AG08395 (cell line): ENCODE results near the gene TUBA3E.
"Not testable (repeated sequence)": the region's sequence is repeated elsewhere in the genome, so short reads cannot be mapped to it uniquely, and the experiment has no call there.

Source experiments
- DNase-seq: peaks from one replicate; pipeline ENCODE4 v3.0.0; 2012; ENCODE audit warnings: mixed read lengths, low spot score

TUBA3E gene

DNA sequence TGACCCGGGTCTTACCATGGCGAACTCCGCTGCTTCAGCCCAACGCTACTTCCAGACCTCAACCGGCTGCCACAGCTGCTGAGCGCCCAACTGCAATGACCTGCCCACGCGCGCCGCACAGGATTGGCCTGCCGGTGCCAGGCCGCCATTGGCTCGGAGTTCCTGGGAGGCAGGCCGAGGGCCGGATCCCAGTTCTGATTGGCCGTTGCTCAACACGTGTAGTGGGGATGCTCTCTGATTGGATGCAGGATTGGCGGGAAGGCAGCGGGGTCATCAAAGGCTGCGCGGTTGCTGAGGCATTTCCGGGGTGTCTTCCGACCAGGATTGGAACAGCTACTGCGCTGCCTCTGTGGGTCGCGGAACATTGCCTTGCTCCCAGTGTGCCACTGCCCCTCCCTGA lies at the start of gene TUBA3E:
Gene TUBA3E (minus strand): TSS at position 97 of the 400 bp plus-strand sequence. CDS start 79 bp downstream, at position 18.
- DNase-seq: no peak

DNA sequence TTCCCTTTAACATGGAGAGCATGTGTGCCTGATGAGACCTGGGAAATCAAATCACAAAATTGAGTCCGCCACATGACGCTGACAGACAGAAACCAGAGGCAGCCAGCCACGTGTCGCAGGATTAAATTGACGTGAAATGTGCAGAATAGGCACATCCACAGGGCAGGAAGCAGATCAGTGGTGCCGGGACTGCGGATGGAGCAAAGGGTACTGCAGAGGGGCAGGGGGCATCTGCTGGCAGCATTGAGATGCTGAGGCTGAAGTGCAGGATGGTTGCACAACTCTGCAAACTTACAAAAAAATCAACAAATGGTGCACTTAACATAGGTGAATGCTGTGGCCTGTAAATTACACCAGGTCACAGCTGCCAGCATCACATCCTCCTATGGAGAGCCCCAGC lies 48.2 kb upstream of the TUBA3E start:
- DNase-seq: no peak

DNA sequence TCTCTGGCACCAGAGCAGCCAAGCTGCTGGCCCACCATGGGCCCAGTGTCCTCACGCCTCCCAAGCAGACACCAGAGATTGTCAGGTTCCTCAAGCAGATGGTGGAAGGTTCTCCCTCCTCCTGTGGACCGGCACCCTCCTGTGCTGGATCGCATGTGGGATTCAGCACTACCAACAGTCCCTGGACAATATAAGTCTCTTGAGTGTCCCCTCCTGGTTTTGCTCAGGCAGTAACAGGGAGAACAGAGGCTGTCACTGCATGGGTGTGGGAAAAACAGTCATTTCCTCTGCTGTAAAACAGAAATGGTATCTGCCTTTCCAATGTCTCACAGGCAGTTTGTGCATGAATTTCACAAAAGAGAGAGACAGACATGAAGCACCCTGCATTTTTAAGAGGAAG lies 47.7 kb upstream of the TUBA3E start:
- DNase-seq: no peak

DNA sequence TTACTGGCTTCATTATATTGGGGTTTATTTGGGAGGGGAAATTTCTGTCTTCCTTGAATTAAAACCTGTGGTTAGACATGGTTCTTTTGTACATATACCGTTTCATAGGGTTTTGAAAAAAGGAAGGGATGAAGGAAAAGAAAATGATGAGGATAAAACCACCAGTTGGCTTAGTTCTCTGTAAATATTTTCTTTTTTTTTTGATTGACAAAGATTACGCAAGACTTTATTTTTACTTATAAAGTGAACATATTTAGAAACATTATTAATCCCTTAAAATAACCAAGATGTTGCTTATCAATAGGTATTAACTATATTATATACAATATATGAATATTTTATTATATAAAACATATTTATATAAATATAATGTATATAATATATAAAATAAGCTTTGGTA lies 45.1 kb upstream of the TUBA3E start:
- no peak for DNase-seq

DNA sequence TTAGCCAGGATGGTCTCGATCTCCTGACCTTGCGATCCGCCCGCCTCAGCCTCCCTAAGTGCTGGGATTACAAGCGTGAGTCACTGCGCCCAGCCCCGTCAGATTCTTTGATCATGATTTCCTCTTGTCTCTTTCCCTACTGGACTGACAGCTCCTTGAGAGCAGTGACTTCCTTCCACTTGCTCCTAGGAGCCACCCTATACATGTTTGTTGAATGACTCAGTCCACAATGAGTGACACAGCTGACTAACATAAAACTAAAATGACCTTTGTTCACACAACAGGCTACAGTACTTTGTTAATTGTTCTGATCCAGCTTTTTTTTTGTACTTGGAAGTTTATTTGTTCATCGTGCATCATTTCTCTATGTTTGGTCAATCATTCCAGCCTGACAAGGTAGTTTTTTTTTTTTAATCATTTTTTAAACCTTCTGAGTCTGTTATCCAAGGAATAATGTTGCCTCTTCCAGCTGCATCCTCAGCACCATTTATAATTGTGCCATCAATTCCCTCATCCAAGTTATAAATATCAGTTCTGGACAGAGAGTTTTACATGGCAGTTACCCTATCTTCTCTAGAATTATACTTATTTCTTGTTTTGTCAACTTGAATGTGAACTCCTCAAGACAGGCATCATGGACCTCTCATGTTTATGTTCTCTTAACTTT lies 42.9 kb upstream of the TUBA3E start:
- DNase-seq: peak; percentile 29

DNA sequence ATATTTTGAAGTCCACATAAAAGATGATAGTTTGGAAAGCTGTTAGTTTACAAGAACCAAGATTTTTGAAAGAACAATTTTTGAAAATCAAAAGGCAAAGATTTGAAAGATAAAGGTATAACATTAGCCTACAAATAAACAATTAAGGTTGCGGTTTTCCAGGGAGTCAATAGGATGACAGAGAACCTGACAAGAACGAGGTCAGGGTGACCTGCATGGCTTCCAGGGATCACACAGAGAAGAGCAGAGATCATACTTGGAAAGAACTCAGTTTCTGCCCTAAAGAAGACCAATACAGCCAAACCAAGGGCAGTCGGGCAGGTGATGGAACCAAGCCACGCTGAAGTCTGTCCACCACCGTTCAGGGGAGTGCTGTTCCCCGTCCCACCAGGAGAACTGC lies 41.3 kb upstream of the TUBA3E start:
- not testable (repeated sequence) for DNase-seq

DNA sequence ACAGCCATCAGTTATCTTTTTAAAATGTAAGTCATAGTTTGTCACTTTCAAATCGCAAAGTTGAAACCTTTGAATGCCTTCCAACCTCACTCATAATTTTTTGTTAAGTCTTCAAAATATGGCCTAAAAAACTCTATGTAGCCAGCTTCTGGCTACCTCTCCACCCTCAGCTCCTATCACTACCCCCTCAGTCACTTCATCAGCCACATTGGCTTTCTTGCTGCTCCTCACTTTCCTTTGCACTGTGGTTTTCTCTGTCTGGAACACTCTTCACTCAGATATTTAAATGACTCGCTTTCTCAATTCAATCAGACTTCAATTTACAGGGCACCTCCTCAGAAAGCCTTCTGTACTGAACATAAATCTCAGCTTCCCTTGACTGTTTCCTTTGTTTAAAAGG lies 34.8 kb upstream of the TUBA3E start:
- DNase-seq: not testable (repeated sequence)

DNA sequence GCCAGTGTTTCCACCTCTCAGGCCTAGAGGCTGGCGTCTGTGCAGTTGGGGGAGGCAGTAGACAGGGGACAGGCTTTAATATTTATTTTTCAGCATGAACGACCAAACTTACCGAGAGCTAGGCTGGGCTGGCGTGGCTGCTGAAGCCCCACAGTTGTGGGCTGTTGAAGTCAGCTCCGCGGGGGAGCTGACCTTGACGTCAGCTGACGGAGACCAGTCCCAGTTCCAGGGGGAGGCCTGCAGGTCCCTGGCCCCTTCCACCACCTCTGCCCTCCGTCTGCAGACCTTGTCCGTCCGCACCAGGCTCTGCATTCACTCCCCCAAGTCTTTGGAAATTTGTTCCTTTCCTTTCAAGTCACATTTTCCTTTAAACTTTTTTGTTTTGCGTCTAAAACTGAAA lies 33.4 kb upstream of the TUBA3E start:
- no peak for DNase-seq

DNA sequence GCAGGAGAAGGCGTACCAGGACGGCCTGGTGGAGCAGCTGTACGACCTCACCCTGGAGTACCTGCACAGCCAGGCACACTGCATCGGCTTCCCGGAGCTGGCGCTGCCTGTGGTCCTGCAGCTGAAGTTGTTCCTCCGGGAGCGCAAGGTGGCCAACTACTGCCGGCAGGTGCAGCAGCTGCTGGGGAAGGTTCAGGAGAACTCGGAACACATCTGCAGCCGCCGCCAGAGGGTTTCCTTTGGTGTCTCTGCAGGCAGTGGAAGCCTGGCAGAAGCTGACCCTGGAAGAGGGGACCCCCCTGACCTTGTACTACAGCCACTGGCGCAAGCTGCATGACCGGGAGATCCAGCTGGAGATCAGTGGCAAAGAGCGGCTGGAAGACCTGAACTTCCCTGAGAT lies 32.7 kb upstream of the TUBA3E start:
- DNase-seq: not testable (repeated sequence)

DNA sequence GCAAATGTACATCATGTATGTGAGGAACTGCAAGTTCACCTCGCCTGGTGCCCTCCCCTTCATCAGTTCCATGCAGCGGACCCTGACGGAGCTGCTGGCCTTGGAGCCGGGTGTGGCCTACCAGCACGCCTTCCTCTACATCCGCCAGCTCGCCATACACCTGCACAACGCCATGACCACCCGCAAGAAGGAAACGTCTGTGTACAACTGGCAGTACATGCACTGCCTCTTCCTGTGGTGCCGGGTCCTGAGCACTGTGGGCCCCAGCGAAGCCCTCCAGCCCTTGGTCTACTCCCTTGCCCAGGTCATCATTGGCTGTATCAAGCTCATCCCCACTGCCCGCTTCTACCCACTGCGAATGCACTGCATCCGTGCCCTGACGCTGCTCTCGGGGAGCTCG lies 32.1 kb upstream of the TUBA3E start:
- not testable (repeated sequence) for DNase-seq

DNA sequence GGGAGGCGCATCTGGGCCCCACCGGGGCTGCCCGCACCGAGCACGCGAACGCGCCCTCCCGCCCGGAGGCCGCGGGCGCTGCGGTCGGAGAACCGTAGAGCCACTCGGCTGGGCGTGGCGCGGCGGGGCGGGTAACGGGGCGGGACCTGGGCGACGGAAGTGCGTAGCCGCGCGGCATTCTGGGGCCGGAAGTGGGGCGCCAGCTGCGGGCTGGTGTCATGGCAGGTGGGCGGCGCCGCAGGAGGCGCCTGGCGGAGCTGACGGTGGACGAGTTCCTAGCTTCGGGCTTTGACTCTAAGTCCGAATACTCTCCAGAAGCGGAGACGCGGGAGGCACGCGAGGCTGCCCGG lies 30.9 kb upstream of the TUBA3E start:
- not testable (repeated sequence) for DNase-seq

DNA sequence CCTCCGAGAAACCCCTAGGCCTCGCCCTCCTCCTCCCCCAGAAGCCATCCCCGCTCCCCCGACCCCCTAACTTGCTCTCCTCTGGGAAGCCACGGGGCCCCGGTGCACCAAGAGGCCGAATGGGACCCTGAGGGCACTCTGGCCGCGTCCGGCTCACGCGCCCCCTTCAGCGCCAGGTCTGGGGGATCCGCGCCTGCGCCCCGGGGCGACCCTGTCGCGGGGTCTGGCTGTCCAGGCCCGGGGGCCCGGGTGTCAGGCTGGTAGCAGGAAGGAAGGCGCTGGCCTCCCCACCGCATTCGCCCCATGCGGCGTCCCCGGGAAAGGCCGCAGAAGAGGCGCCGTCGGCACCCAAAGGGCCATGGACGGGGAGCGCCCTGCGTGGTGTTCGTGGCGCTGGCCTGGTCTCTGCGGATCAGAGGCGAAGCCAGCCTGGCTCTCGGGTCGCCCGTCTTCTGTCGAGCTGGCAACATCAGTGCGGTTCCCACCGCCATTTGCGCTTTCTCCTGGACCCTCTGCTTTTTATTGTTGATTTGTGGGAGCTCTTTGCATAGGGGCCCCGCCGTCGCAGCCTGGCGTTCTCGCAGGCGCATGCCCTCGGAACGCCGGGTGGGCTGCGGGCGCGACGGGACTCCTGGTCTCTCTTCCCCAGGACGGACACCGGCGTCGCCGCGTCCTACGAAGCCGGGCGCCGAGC lies 30.4 kb upstream of the TUBA3E start:
- not testable (repeated sequence) for DNase-seq

DNA sequence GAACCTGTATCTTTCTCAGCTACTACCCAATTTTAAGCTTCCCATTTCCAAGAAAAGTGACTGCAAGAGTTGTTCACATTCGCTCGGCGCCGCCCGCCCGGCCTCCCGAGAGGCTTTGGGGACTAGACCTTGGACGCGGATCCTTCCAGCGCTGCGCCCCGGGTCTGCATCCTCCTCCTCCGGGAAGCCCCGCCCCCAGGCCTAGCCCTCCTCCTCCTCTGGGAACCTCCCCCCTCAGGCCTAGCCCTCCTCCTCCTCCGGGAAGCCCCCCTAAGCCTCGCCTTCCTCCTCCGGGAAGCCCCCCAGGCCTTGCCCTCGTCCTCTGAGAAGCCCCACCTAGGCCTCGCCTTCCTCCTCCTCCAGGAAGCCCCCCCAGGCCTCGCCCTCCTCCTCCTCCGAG lies 29.8 kb upstream of the TUBA3E start:
- not testable (repeated sequence) for DNase-seq

DNA sequence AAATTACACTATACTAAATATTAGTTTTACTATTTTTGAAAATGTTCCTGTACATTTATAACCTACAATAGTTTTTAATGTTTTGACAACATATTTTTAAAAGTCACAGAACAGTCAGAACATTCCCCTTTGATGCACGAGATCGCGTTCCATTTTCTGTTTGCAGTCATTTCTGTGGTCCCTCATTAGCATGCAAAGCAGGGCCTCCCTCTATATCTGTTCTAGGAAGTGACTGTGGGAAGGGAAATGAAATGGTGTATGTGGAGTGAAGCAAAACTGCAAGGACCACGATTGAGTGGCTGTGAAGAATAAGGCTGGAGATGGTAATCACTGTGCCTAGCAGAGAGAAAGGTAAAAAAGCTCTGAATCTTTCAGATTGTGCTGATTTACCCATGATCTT lies 24.3 kb upstream of the TUBA3E start:
- not testable (repeated sequence) for DNase-seq

DNA sequence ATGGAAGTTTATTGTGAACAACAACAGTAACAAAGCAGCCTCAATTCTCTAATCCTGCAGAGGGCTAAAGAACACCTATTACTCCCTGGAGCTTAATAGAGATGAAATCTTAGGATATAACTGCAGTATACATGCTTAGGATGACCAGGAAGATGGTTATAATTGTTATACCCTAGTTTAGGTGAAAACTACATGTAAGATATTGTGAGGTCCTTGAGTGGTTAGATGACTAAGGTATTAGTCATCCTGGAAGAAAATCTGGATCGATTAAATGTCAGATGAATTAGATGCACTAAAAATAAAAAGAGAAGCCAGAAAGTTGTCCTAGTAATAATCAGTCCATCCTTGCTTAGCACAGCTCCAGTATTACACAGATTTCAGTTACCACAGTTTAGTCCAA lies 22.3 kb upstream of the TUBA3E start:
- not testable (repeated sequence) for DNase-seq

DNA sequence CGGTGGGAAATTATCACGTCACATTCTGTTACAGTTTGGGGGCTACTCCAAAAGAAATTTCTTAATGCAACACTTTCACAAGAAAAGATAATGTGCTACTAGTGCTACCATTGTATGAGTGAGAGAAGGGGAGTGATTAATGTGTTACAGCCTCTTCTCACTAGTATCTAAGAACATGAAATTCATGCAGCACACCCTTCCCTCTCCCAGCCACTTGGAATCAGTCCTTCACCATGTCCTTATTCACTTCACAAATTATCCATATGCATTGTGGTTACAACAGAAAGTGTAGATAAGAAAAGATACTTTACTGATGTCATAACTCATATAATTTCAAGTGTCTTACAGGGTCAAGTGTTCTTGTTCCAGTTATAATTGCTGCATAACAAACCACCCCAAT lies 20.9 kb upstream of the TUBA3E start:
- DNase-seq: not testable (repeated sequence)

DNA sequence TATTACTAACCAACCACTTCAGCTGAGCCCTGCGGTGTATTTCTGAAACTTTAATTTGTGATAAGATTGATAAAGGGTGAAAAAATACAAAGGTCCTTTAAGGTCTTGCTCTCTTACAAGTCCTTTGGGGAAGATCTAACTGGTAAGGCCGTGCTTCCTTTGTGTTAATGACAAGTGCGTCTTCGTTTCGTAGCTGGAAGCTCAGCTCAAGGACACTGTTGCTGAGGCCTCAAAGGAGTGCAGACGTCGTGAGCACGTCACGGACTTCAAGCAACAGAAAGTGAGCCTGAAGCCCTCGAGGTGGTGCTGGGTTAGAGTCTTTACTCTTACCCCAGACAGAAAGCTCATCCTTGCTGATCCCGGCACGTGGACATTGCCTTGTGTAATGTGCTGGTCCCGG lies 8.8 kb upstream of the TUBA3E start:
- not testable (repeated sequence) for DNase-seq

DNA sequence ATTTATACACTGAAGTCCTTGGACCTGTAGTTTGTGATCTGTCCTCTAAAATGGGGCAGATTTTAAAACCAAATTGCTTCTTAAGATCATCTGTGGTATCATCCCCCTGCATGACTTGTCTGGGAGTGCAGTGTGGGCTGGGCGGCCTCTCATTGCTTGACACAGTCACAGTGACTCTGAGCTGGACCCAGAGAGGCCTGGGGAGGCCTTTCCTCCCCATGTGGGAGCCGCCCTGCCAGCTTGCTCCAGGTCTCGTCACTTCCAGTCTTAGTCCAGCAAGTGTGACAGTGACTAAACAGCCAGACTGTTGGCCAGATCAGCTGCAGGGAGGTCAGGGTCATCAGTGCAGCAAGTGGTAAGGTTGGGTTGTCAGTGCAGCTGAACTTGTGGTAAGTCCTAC lies 4.9 kb upstream of the TUBA3E start:
- DNase-seq: not testable (repeated sequence)

DNA sequence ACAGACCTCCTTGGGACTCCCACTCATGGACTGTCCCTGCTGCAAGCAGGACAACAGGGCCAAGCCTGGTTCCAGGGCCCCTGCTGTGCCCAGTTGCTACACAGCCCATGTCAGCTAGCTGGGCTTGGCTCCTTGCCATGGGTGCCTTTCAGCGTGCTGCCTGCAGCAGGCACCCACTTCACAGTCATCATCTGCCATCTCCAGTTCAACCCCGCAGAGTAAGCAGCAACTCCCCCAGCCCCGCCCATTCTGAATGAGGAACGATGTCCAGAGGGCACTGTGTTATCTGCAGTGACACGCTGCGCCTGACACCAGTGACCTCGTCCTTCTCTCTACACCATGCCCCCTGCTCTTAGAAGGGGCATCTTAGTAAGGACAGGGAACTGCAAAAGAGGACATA lies 4.3 kb upstream of the TUBA3E start:
- DNase-seq: not testable (repeated sequence)

DNA sequence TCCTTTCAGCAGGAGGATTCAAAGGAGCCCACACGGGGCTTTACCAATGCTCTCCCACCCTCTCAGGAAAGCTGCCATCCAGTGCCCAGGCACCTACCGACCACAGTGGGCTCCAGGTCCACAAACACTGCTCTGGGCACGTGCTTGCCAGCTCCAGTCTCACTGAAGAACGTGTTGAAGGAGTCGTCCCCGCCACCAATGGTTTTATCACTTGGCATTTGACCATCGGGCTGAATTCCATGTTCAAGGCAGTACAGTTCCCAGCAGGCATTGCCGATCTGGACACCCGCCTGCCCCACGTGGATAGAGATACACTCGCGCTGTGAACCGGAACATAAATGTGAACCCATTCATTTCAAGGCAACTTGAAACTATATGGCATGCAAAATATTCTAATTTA lies 2.2 kb downstream of the TUBA3E start:
- not testable (repeated sequence) for DNase-seq

DNA sequence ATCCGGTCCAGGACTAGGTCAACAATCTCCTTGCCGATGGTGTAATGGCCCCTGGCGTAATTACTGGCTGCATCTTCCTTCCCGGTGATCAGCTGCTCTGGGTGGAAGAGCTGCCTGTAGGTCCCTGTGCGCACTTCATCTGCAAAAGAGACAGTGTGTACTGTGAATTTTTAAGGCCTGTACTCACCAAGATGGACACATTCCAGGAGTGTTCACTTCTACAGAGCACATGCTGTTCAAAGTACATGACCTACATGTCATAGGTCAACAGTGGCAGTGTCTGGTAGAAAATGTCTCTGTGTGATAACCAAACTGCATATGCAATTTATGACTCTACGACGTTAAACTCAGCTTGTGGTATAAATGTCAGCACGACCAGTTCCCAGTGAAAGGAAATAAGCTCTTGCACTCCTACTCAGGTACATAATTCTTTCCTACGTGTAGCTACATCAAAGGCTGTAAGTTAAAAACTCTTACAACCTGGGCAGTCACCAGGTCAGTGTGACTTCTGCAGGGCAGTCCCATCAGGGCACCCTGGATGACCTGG lies 3.1 kb downstream of the TUBA3E start:
- DNase-seq: not testable (repeated sequence)

DNA sequence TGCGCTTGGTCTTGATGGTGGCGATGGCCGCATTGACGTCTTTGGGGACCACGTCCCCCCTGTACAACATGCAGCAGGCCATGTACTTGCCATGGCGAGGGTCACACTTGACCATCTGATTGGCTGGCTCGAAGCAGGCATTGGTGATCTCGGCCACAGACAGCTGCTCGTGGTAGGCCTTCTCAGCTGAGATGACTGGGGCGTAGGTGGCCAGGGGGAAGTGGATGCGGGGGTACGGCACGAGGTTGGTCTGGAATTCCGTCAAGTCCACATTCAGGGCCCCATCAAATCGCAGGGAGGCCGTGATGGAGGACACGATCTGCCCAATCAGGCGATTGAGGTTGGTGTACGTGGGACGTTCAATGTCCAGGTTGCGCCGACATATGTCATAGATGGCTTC lies 4.4 kb downstream of the TUBA3E start:
- not testable (repeated sequence) for DNase-seq

DNA sequence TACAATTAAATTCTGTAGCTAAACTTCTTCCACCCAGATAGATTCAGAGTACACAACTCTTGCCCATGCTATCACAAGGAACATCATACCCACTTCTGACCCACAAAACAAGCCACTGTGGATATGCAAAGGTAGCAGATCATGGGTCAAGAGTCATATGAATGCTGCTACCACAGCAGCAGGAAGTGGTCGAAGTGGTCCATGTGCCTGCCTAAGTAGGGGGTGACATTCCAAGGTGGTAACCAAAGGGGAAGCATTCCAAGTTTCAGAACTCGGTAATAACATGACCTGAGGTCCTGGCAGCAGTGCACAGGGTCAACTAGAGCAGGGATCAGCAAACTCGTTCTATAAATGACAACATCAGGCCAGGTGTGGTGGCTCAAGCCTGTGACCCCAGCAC lies 5.8 kb downstream of the TUBA3E start:
- DNase-seq: not testable (repeated sequence)

DNA sequence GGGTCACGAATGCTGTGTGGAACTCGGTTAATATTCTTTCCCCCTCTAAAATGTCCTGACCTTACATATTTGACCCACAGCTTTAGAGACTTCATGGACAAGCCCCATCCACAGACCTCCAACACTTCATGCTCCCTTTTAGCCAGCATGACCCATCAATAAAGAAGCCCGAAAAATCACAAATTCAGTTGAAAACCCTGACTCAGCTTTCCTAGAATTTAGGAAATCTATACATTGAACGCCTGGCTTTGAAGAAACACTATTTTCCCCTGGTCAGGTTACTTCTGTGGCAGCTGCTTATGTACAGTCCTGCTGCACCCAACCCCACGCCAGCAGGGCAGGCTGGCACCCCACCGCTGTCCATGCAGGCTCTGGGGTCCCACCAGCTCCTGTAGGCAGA lies 6.9 kb downstream of the TUBA3E start:
- DNase-seq: not testable (repeated sequence)
